Measurements from ENCODE around the gene PRMT1.
A peak's percentile ranks its signal among the peaks of the same experiment; 100 is the strongest.

PRMT1 gene

GRCh38 chr19:49654581-49654980, 22.5 kb upstream of the PRMT1 start:
- Mint-ChIP-seq H3K9me3 (no peaks in the 10 kb centered on the region), H3K27me3 (ENCODE audit: low read depth, poor library complexity) (no peaks in the 10 kb centered on the region), H3K4me1 (peaks cover 5% of the 10 kb centered on the region), H3K4me3 (no peak overlapping the region), H3K36me3 (ENCODE audit: low read depth) (peaks cover 57% of the 10 kb centered on the region), H3K27ac (peak overlapping the region; percentile 39)
- no peak for DNase-seq
- no peak for TF ChIP-seq CTCF (IDR thresholded peaks at IDR 0.05)

- Mint-ChIP-seq H3K9me3 (peaks cover 4% of the 10 kb centered on the region), H3K27ac (peak overlapping the region; percentile 92), H3K4me1 (peaks cover 5% of the 10 kb centered on the region), H3K36me3 (ENCODE audit: low read depth) (peaks cover 62% of the 10 kb centered on the region), H3K4me3 (no peak overlapping the region), H3K27me3 (ENCODE audit: low read depth, poor library complexity) (no peaks in the 10 kb centered on the region)
- DNase-seq: no peak
- TF ChIP-seq CTCF (IDR thresholded peaks at IDR 0.05): no peak
Observed at GRCh38 chr19:49655570-49656455, 21.3 kb upstream of the PRMT1 start.

- TF ChIP-seq CTCF (IDR thresholded peaks at IDR 0.05): no peak
- Mint-ChIP-seq H3K4me3 (no peak overlapping the region), H3K9me3 (peaks cover 4% of the 10 kb centered on the region), H3K36me3 (ENCODE audit: low read depth) (peaks cover 65% of the 10 kb centered on the region), H3K27ac (peak overlapping the region; percentile 92), H3K27me3 (ENCODE audit: low read depth, poor library complexity) (no peaks in the 10 kb centered on the region), H3K4me1 (peaks cover 5% of the 10 kb centered on the region)
- no peak for DNase-seq
Observed at GRCh38 chr19:49656456-49657109, 20.5 kb upstream of the PRMT1 start.

- Mint-ChIP-seq H3K4me3 (no peak overlapping the region), H3K9me3 (peaks cover 4% of the 10 kb centered on the region), H3K4me1 (peaks cover 6% of the 10 kb centered on the region), H3K27me3 (ENCODE audit: low read depth, poor library complexity) (no peaks in the 10 kb centered on the region), H3K36me3 (ENCODE audit: low read depth) (peaks cover 70% of the 10 kb centered on the region), H3K27ac (peak overlapping the region; percentile 92)
- TF ChIP-seq CTCF (IDR thresholded peaks at IDR 0.05): no peak
- DNase-seq: no peak
Observed at GRCh38 chr19:49657493-49658138, 19.5 kb upstream of the PRMT1 start.

DNA sequence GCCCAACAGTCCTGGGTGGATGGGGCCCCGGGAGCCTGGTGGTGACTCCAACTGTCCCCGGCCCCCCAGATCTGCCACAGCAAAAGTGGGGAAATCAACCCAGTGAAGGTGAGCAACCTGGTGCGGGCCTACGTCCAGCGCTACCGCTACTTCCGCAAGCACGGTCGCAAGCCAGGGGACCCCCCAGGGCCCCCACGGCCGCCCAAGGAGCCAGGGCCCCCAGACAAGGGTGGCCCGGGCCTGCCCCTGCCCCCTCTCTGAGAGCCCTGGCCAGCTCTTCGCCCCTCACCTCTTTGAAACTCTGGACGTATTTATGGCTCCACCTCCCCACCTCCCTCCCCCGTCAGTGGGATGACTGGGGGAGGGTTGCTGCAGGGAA, 18.9 kb upstream of the PRMT1 start:
- Mint-ChIP-seq H3K4me1 (peaks cover 12% of the 10 kb centered on the region), H3K9me3 (peaks cover 4% of the 10 kb centered on the region), H3K27me3 (ENCODE audit: low read depth, poor library complexity) (no peaks in the 10 kb centered on the region), H3K27ac (no peak overlapping the region), H3K36me3 (ENCODE audit: low read depth) (peaks cover 66% of the 10 kb centered on the region), H3K4me3 (no peak overlapping the region)
- DNase-seq: no peak
- TF ChIP-seq CTCF (IDR thresholded peaks at IDR 0.05): no peak

Measured in nephron progenitor cell (in vitro differentiated cells).